DND-41 (cell line): ENCODE measurements around the gene OR8K5.

Source experiments
- ATAC-seq: fragments of 200-7000 bp; cut with Tn5 transposase; 3 replicates; pipeline ENCODE4 v1.9.1; 2021; ENCODE audit warnings: low read depth; ENCODE audit not compliant: insufficient read depth
- DNase-seq: peaks from one replicate; pipeline ENCODE4 v3.0.0-alpha.2; 2020
- H2AFZ ChIP-seq: 2 replicates; pipeline ENCODE4 v1.6.0; 2012; ENCODE audit warnings: low read depth, low read length
- H3K27ac ChIP-seq: 2 replicates; pipeline ENCODE4 v1.5.1; 2012; ENCODE audit warnings: low read length, inconsistent platforms
- H3K27me3 ChIP-seq: fragments of 200-600 bp; sonication (generic); 2 replicates; pipeline ENCODE4 v1.6.0; 2012; ENCODE audit warnings: low read length, mild to moderate bottlenecking, inconsistent platforms; ENCODE audit not compliant: insufficient read depth, poor library complexity
- H3K36me3 ChIP-seq: 2 replicates; pipeline ENCODE4 v1.5.1; 2012; ENCODE audit warnings: low read length, inconsistent platforms; ENCODE audit not compliant: insufficient read depth
- H3K4me1 ChIP-seq: 2 replicates; pipeline ENCODE4 v1.5.1; 2012; ENCODE audit warnings: mild to moderate bottlenecking, low read length; ENCODE audit not compliant: insufficient read depth
- H3K4me2 ChIP-seq: 2 replicates; pipeline ENCODE4 v1.6.0; 2012; ENCODE audit warnings: mild to moderate bottlenecking, moderate library complexity, low read length, inconsistent platforms; ENCODE audit not compliant: insufficient read depth
- H3K4me3 ChIP-seq, 2 experiments: fragments of 200-600 bp in 1 of 2; shearing (Covaris generic) in 1 of 2; 2 replicates each; pipeline ENCODE4 v1.5.1; 2012 to 2016; ENCODE audit warnings: inconsistent platforms in 2 of 2, low read length in 2 of 2, mild to moderate bottlenecking in 2 of 2, low read depth in 1 of 2, moderate library complexity in 1 of 2
- H3K79me2 ChIP-seq: 2 replicates; pipeline ENCODE4 v1.6.0; 2012; ENCODE audit warnings: low read length, inconsistent platforms; ENCODE audit not compliant: insufficient read depth
- H3K9ac ChIP-seq: 2 replicates; pipeline ENCODE4 v1.6.0; 2012; ENCODE audit warnings: low read depth, mild to moderate bottlenecking, inconsistent platforms, low read length, moderate library complexity
- H3K9me3 ChIP-seq: 2 replicates; pipeline ENCODE4 v1.5.1; 2012; ENCODE audit warnings: low read length, moderate library complexity, mild to moderate bottlenecking, inconsistent platforms; ENCODE audit not compliant: insufficient read depth, severe bottlenecking
- H4K20me1 ChIP-seq: 2 replicates; pipeline ENCODE4 v1.6.0; 2012; ENCODE audit warnings: low read length; ENCODE audit not compliant: insufficient read depth
- CTCF ChIP-seq: IDR thresholded peaks from 2 replicates; pipeline ENCODE4 v1.5.1; 2012; ENCODE audit warnings: borderline replicate concordance, low read length, moderate library complexity, mild to moderate bottlenecking; ENCODE audit not compliant: poor library complexity, severe bottlenecking; ENCODE audit errors: extremely low read depth
- EZH2 ChIP-seq: IDR thresholded peaks from 3 replicates; pipeline ENCODE4 v1.6.1; 2012; ENCODE audit warnings: borderline replicate concordance, low read depth, mild to moderate bottlenecking, moderate library complexity, low read length, inconsistent platforms; ENCODE audit not compliant: severe bottlenecking

The OR8K5 gene

GRCh38 chr11:56140151-56140661 lies 19.9 kb downstream of the OR8K5 start, which contains the start of gene OR8J3:
Gene OR8J3, minus strand, starts transcription at chr11:56140201. Its CDS starts 2,483 bp downstream, at chr11:56137718.
- no peak within 1 kb of the TSS for H3K9ac ChIP-seq
- H3K4me1 ChIP-seq: no peaks in the 10 kb centered on the region
- no peaks in the 10 kb centered on the region for H4K20me1 ChIP-seq
- H2AFZ ChIP-seq: no peak within 1 kb of the TSS
- no peaks in the 10 kb centered on the region for H3K36me3 ChIP-seq
- no peaks in the 10 kb centered on the region for H3K27me3 ChIP-seq
- no peak within 1 kb of the TSS for H3K4me3 ChIP-seq
- ATAC-seq (no peak), DNase-seq (no peak)
- H3K79me2 ChIP-seq: no peaks in the 10 kb centered on the region
- TF ChIP-seq CTCF (no peak), EZH2 (no peak)
- H3K27ac ChIP-seq: no peak within 1 kb of the TSS
- no peak within 1 kb of the TSS for H3K4me2 ChIP-seq
- no peaks in the 10 kb centered on the region for H3K9me3 ChIP-seq

GRCh38 chr11:56122073-56122472 lies 38.0 kb downstream of the OR8K5 start, which contains the start of gene OR8H3:
Gene OR8H3, plus strand, starts transcription at chr11:56122373. Its CDS starts 0 bp downstream, at chr11:56122373.
- no peaks in the 10 kb centered on the region for H3K9me3 ChIP-seq
- no peak within 1 kb of the TSS for H2AFZ ChIP-seq
- no peak within 1 kb of the TSS for H3K4me3 ChIP-seq
- H3K79me2 ChIP-seq: no peaks in the 10 kb centered on the region
- H4K20me1 ChIP-seq: no peaks in the 10 kb centered on the region
- DNase-seq: no peak
- no peak for ATAC-seq
- no peak within 1 kb of the TSS for H3K9ac ChIP-seq
- H3K4me1 ChIP-seq: no peaks in the 10 kb centered on the region
- H3K27ac ChIP-seq: no peak within 1 kb of the TSS
- H3K4me2 ChIP-seq: no peak within 1 kb of the TSS
- no peaks in the 10 kb centered on the region for H3K27me3 ChIP-seq
- TF ChIP-seq EZH2 (no peak), CTCF (no peak)
- H3K36me3 ChIP-seq: no peaks in the 10 kb centered on the region
